ENCODE data around the gene SETD2.

GRCh38 chr3:47041114-47041513 lies 122.8 kb downstream of the SETD2 start:
- TF ChIP-seq CTCF (conservative IDR thresholded peaks at IDR 0.05 in 1 of 2, IDR thresholded peaks at IDR 0.05 in 1 of 2; ENCODE audit: low read depth in 1 of 2, low read length in 2 of 2), result no peak
- TF ChIP-seq EZH2 (IDR thresholded peaks at IDR 0.05; ENCODE audit: low read length, missing control alignments), result no peak

Data from fibroblast of lung (primary cell).